Breast epithelium (tissue), 3 donors: Measurements from ENCODE around the gene MINPP1.

Source experiments
- POLR2A ChIP-seq: fragments of 450-650 bp; IDR thresholded peaks from one replicate; pipeline ENCODE4 v1.6.1; 2016; ENCODE audit warnings: antibody characterized with exemption, mild to moderate bottlenecking, moderate library complexity
- POLR2AphosphoS5 ChIP-seq, 3 donors: sonication (generic); formaldehyde crosslinking; IDR thresholded peaks; one replicate each; pipeline ENCODE4 v1.6.1; 2017; ENCODE audit warnings: antibody characterized with exemption in 3 of 3
- TF ChIP-seq, protein P1 (sequence below), 3 donors: fragments of 450-650 bp; IDR thresholded peaks; one replicate each; pipeline ENCODE4 v1.5.1; 2016 to 2017; ENCODE audit warnings: antibody characterized with exemption in 3 of 3, mild to moderate bottlenecking in 3 of 3, moderate library complexity in 3 of 3

DNA sequence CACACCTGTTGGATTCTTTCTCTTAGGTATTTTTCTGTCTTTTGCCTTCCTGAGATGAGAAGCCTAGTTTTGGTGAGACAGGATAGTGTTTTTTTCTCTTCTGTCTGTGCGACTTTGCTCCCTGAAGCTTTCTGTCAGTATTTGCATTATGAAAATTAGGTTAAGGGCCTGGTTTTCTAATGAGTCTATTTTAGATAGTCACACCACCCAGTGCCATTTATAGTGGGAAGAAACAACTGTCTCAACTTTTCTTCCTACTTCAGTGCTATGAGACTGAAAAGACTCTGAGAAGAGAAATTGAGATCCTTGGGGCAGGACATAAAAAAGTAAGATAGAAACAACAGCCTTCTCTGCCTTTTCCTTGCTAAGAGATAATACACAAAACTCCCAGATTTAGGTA lies 53.6 kb downstream of the MINPP1 start:
- TF ChIP-seq POLR2AphosphoS5 (IDR thresholded peaks at IDR 0.05), result no peak
- TF ChIP-seq POLR2A, result no peak
- TF ChIP-seq, protein P1, sequence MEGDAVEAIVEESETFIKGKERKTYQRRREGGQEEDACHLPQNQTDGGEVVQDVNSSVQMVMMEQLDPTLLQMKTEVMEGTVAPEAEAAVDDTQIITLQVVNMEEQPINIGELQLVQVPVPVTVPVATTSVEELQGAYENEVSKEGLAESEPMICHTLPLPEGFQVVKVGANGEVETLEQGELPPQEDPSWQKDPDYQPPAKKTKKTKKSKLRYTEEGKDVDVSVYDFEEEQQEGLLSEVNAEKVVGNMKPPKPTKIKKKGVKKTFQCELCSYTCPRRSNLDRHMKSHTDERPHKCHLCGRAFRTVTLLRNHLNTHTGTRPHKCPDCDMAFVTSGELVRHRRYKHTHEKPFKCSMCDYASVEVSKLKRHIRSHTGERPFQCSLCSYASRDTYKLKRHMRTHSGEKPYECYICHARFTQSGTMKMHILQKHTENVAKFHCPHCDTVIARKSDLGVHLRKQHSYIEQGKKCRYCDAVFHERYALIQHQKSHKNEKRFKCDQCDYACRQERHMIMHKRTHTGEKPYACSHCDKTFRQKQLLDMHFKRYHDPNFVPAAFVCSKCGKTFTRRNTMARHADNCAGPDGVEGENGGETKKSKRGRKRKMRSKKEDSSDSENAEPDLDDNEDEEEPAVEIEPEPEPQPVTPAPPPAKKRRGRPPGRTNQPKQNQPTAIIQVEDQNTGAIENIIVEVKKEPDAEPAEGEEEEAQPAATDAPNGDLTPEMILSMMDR (IDR thresholded peaks at IDR 0.05), result no peak
